ENCODE results near the gene RTEL1.
"Not testable (repeated sequence)": the region's sequence is repeated elsewhere in the genome, so short reads cannot be mapped to it uniquely, and the experiment has no call there.

The RTEL1 gene

GRCh38 chr20:63641792-63642523, 16.2 kb upstream of the RTEL1 start:
- Histone ChIP-seq H3K36me3 (ENCODE audit: insufficient read depth, low read length) (no peaks in the 10 kb centered on the region), H3K27ac (ENCODE audit: low read depth, low read length) (no peak overlapping the region), H3K4me3 (ENCODE audit: low read depth, low read length) (peak overlapping the region; percentile 72), H2AFZ (ENCODE audit: low read length, unreplicated experiment) (no peak overlapping the region), H3K79me2 (ENCODE audit: control insufficient read depth, insufficient read depth, low read length, unreplicated experiment) (no peaks in the 10 kb centered on the region), H3K27me3 (ENCODE audit: insufficient read depth, low read length) (no peaks in the 10 kb centered on the region), H3K4me1 (ENCODE audit: control insufficient read depth, insufficient read depth, low read length, unreplicated experiment) (peaks cover 10% of the 10 kb centered on the region)

DNA sequence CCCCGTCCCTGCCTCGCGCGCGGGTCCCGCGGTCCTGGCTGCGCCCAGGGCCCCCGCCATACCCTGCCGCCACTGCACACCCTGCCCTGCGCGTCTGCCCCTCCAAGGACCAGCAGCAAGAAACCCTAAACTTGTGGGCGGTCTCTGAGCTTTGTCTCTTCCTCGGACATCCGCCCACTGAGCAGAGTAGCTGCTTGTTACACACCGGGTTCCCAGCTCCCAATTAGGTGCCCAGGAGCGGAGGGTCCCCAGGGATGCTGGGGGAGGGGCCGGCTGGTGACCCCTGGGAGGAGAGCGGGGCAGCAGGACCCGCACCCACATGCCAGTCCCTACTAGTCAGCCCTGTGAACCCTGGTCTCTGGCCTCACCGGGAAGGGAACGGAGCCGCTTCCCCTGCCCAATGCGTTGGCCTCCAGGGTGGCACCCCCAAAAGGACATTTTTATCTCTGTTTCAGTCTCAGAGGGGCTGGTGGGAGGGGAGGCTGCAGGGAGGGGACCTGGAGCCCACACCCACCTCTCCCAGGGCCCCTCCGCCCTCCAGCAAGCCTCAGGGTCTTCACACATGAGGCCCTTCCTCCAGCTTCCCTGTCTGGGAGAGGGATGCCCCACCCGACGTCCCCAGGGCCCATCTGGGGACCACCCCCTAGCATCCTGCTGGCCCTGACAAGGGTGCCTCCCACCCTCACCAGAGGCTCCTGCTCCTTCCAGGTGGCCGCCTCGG, 15.4 kb upstream of the RTEL1 start:
- Histone ChIP-seq H3K27ac (ENCODE audit: low read depth, low read length) (no peak overlapping the region), H3K4me1 (ENCODE audit: control insufficient read depth, insufficient read depth, low read length, unreplicated experiment) (peaks cover 9% of the 10 kb centered on the region), H2AFZ (ENCODE audit: low read length, unreplicated experiment) (no peak overlapping the region), H3K79me2 (ENCODE audit: control insufficient read depth, insufficient read depth, low read length, unreplicated experiment) (no peaks in the 10 kb centered on the region), H3K4me3 (ENCODE audit: low read depth, low read length) (peak overlapping the region; percentile 72; the same call in 1 of the 2 replicates), H3K27me3 (ENCODE audit: insufficient read depth, low read length) (no peaks in the 10 kb centered on the region), H3K36me3 (ENCODE audit: insufficient read depth, low read length) (no peaks in the 10 kb centered on the region)

DNA sequence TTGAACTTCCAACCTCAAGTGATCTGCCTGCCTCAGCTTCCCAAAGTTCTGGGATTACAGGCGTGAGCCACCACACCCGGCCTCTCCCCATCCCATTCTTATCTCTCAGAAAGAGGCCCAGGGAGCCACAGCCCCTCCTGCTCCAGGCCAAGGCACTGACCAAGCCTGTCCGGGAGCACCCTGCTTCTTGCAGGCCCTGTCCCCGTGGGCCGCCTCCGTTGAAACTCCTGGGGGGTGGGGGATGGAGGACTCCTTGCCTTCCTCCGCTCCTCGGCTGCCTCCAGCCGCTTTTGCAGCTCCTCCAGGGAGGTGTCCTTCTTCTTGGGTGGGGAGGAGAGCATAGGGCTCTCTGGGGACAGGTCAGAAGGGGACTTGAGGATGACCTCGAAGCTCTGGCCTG, 14.6 kb upstream of the RTEL1 start:
- Histone ChIP-seq H3K4me1 (ENCODE audit: control insufficient read depth, insufficient read depth, low read length, unreplicated experiment) (peaks cover 9% of the 10 kb centered on the region), H3K4me3 (ENCODE audit: low read depth, low read length) (no peak overlapping the region), H3K27me3 (ENCODE audit: insufficient read depth, low read length) (no peaks in the 10 kb centered on the region), H3K79me2 (ENCODE audit: control insufficient read depth, insufficient read depth, low read length, unreplicated experiment) (no peaks in the 10 kb centered on the region), H2AFZ (ENCODE audit: low read length, unreplicated experiment) (no peak overlapping the region), H3K27ac (ENCODE audit: low read depth, low read length) (no peak overlapping the region), H3K36me3 (ENCODE audit: insufficient read depth, low read length) (no peaks in the 10 kb centered on the region)

- Histone ChIP-seq H3K36me3 (ENCODE audit: insufficient read depth, low read length) (no peaks in the 10 kb centered on the region), H3K27me3 (ENCODE audit: insufficient read depth, low read length) (no peaks in the 10 kb centered on the region), H3K4me3 (ENCODE audit: low read depth, low read length) (no peak overlapping the region), H2AFZ (ENCODE audit: low read length, unreplicated experiment) (no peak overlapping the region), H3K27ac (ENCODE audit: low read depth, low read length) (no peak overlapping the region), H3K79me2 (ENCODE audit: control insufficient read depth, insufficient read depth, low read length, unreplicated experiment) (no peaks in the 10 kb centered on the region), H3K4me1 (ENCODE audit: control insufficient read depth, insufficient read depth, low read length, unreplicated experiment) (peaks cover 9% of the 10 kb centered on the region)
Observed at GRCh38 chr20:63643946-63644345, 14.2 kb upstream of the RTEL1 start.

- Histone ChIP-seq H3K79me2 (ENCODE audit: control insufficient read depth, insufficient read depth, low read length, unreplicated experiment) (no peaks in the 10 kb centered on the region), H3K4me1 (ENCODE audit: control insufficient read depth, insufficient read depth, low read length, unreplicated experiment) (peaks cover 9% of the 10 kb centered on the region), H2AFZ (ENCODE audit: low read length, unreplicated experiment) (no peak overlapping the region), H3K4me3 (ENCODE audit: low read depth, low read length) (no peak overlapping the region), H3K36me3 (ENCODE audit: insufficient read depth, low read length) (no peaks in the 10 kb centered on the region), H3K27me3 (ENCODE audit: insufficient read depth, low read length) (no peaks in the 10 kb centered on the region), H3K27ac (ENCODE audit: low read depth, low read length) (no peak overlapping the region)
Observed at GRCh38 chr20:63645218-63645617, 12.9 kb upstream of the RTEL1 start.

DNA sequence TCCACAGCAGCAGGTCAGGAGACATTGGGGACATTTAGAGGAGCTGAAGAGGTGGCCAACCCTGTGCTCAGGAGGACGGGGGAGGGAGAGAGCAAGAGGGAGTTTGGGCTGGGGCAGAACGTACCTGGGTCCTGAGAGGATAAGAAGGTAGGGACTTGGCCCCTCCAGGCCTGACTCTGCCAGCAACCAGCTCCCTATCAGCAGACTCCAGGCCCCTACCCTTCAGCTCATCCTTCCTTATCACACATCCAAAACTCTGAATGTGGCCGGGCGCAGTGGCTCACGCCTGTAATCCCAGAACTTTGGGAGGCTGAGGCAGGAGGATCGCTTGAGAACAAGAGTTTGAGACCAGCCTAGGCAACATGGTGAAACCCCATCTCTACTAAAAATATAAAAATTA, 9.9 kb upstream of the RTEL1 start:
- H3K4me3 ChIP-seq (ENCODE audit: low read depth, low read length), result no peak overlapping the region
- peaks cover 4% of the 10 kb centered on the region for H3K4me1 ChIP-seq (ENCODE audit: control insufficient read depth, insufficient read depth, low read length, unreplicated experiment)
- peaks cover 14% of the 10 kb centered on the region; the same call in 1 of the 2 replicates for H3K27me3 ChIP-seq (ENCODE audit: insufficient read depth, low read length)
- no peak overlapping the region for H2AFZ ChIP-seq (ENCODE audit: low read length, unreplicated experiment)
- H3K27ac ChIP-seq (ENCODE audit: low read depth, low read length), result no peak overlapping the region
- no peaks in the 10 kb centered on the region for H3K79me2 ChIP-seq (ENCODE audit: control insufficient read depth, insufficient read depth, low read length, unreplicated experiment)
- no peaks in the 10 kb centered on the region for H3K36me3 ChIP-seq (ENCODE audit: insufficient read depth, low read length)

- H3K4me1 ChIP-seq (ENCODE audit: control insufficient read depth, insufficient read depth, low read length, unreplicated experiment), result peaks cover 4% of the 10 kb centered on the region
- no peaks in the 10 kb centered on the region for H3K79me2 ChIP-seq (ENCODE audit: control insufficient read depth, insufficient read depth, low read length, unreplicated experiment)
- H3K27ac ChIP-seq (ENCODE audit: low read depth, low read length), result no peak overlapping the region
Observed at GRCh38 chr20:63648895-63649589, 9.1 kb upstream of the RTEL1 start.

GRCh38 chr20:63650486-63650885, 7.6 kb upstream of the RTEL1 start:
- H3K4me1 ChIP-seq (ENCODE audit: control insufficient read depth, insufficient read depth, low read length, unreplicated experiment); H3K79me2 ChIP-seq (ENCODE audit: control insufficient read depth, insufficient read depth, low read length, unreplicated experiment); H3K4me3 ChIP-seq (ENCODE audit: low read depth, low read length); H3K36me3 ChIP-seq (ENCODE audit: insufficient read depth, low read length); H2AFZ ChIP-seq (ENCODE audit: low read length, unreplicated experiment); H3K27ac ChIP-seq (ENCODE audit: low read depth, low read length): not testable (repeated sequence)
- peaks cover 14% of the 10 kb centered on the region; the same call in 1 of the 2 replicates for H3K27me3 ChIP-seq (ENCODE audit: insufficient read depth, low read length)

More at GRCh38 chr20:63648895-63649589, 9.1 kb upstream of the RTEL1 start:
- Histone ChIP-seq H3K27me3 (ENCODE audit: insufficient read depth, low read length) (peaks cover 14% of the 10 kb centered on the region; the same call in 1 of the 2 replicates), H3K4me3 (ENCODE audit: low read depth, low read length) (no peak overlapping the region), H3K36me3 (ENCODE audit: insufficient read depth, low read length) (no peaks in the 10 kb centered on the region), H2AFZ (ENCODE audit: low read length, unreplicated experiment) (no peak overlapping the region)

GRCh38 chr20:63651942-63652191, 6.2 kb upstream of the RTEL1 start:
- H3K27ac ChIP-seq (ENCODE audit: low read depth, low read length), result no peak overlapping the region
- peaks cover 4% of the 10 kb centered on the region for H3K4me1 ChIP-seq (ENCODE audit: control insufficient read depth, insufficient read depth, low read length, unreplicated experiment)
- H3K4me3 ChIP-seq (ENCODE audit: low read depth, low read length), result peak overlapping the region; percentile 77
- H3K79me2 ChIP-seq (ENCODE audit: control insufficient read depth, insufficient read depth, low read length, unreplicated experiment), result no peaks in the 10 kb centered on the region
- H2AFZ ChIP-seq (ENCODE audit: low read length, unreplicated experiment), result no peak overlapping the region
- H3K36me3 ChIP-seq (ENCODE audit: insufficient read depth, low read length), result no peaks in the 10 kb centered on the region
- peaks cover 14% of the 10 kb centered on the region; the same call in 1 of the 2 replicates for H3K27me3 ChIP-seq (ENCODE audit: insufficient read depth, low read length)

GRCh38 chr20:63652192-63652980, 5.7 kb upstream of the RTEL1 start:
- no peak overlapping the region for H2AFZ ChIP-seq (ENCODE audit: low read length, unreplicated experiment)
- no peak overlapping the region for H3K27ac ChIP-seq (ENCODE audit: low read depth, low read length)
- H3K4me1 ChIP-seq (ENCODE audit: control insufficient read depth, insufficient read depth, low read length, unreplicated experiment), result peaks cover 9% of the 10 kb centered on the region
- H3K79me2 ChIP-seq (ENCODE audit: control insufficient read depth, insufficient read depth, low read length, unreplicated experiment), result no peaks in the 10 kb centered on the region
- H3K36me3 ChIP-seq (ENCODE audit: insufficient read depth, low read length), result no peaks in the 10 kb centered on the region
- H3K27me3 ChIP-seq (ENCODE audit: insufficient read depth, low read length), result peaks cover 14% of the 10 kb centered on the region; the same call in 1 of the 2 replicates
- H3K4me3 ChIP-seq (ENCODE audit: low read depth, low read length), result peak overlapping the region; percentile 77

Measured in ACC112 (cell line).